Psoas muscle (tissue), 8 donors: ENCODE results near the gene RNF150. TPM values are rescaled to one million over a fixed set of nuclear protein-coding genes. Genes with fewer than 3 reads are reported as not detected.

ENCODE experiments used
- ATAC-seq, 4 donors: fragments of 200-7000 bp; cut with Tn5 transposase; one replicate each; pipeline ENCODE4 v1.9.1; 2020; ENCODE audit warnings: moderate library complexity in 3 of 4, mild to moderate bottlenecking in 2 of 4
- DNase-seq, 2 donors: peaks; one replicate each; pipeline ENCODE4 v3.0.0-alpha.2; 2020
- H3K27ac ChIP-seq: fragments of 200-600 bp; one replicate; pipeline ENCODE4 v1.8.0; 2022
- H3K27me3 ChIP-seq, 3 donors: fragments of 200-600 bp in 1 of 3; one replicate each; pipeline versions ENCODE4 v1.6.1 to v1.8.0; 2013 to 2022; ENCODE audit warnings: low read length in 2 of 3, mild to moderate bottlenecking in 2 of 3, moderate library complexity in 1 of 3; ENCODE audit not compliant: insufficient read depth in 3 of 3
- H3K36me3 ChIP-seq, 2 donors: fragments of 200-600 bp in 1 of 2; one replicate each; pipeline versions ENCODE4 v1.6.1 to v1.8.0; 2013 to 2022; ENCODE audit warnings: low read depth in 1 of 2, mild to moderate bottlenecking in 1 of 2, moderate library complexity in 1 of 2; ENCODE audit not compliant: insufficient read depth in 1 of 2
- H3K4me1 ChIP-seq: fragments of 200-600 bp; one replicate; pipeline ENCODE4 v1.8.0; 2022
- H3K4me3 ChIP-seq: fragments of 200-600 bp; one replicate; pipeline ENCODE4 v1.8.0; 2022; ENCODE audit warnings: mild to moderate bottlenecking
- H3K9me3 ChIP-seq: fragments of 200-600 bp; one replicate; pipeline ENCODE4 v1.8.0; 2022
- CTCF ChIP-seq: fragments of 200-600 bp; IDR thresholded peaks from one replicate; pipeline ENCODE4 v1.8.0; 2022; ENCODE audit warnings: antibody characterized with exemption
- WGBS, 3 donors: extraction: QIAGEN DNeasy Blood & Tissue Kit; methylation state at CpG; one replicate each; pipeline versions ENCODE4 v1.1.6 to v1.1.7; 2013; 5-methylcytosine and 5-hydroxymethylcytosine counted together
- intact Hi-C, 2 donors: fragments of 100-400 bp; cut with DNase I; formaldehyde crosslinking; loops; one replicate each; pipeline versions ENCODE4 v1.11.0 to v1.14.2; 2022
- polyA plus RNA-seq, 3 donors: library from polyadenylated mRNA; stranded (reverse); fragments of 200-250 nt; gene quantifications; one replicate each; pipeline ENCODE4 v1.2.3, GENCODE V29; 2013
- total RNA-seq, 4 donors: library from RNA; stranded (reverse); fragmentation: NEBNext Ultra II Directional in 2 of 4; extraction: Animal tissue kit (Norgen Biotek cat#: 25700) in 2 of 4; gene quantifications; one replicate each; pipeline versions ENCODE4 v1.2.1 to v1.2.4, GENCODE V29; 2021 to 2023
- donor health status: healthy with polysubstance abuse.
- donor health status: DM: no; HTN: no; CAD: no; lungs with moderate emphysema.
- donor health status: Bipolar disorder and iron deficiency.
- donor health status: healthy.
- donor health status: DM: yes; HTN: yes; CAD: no.
- donor health status: DM: no; HTN: no; CAD: no.
- donor health status: DM: no; HTN: no; CAD: no.
- donor health status: DM: yes; HTN: yes; CAD: no.

The RNF150 gene
- total and polyA plus RNA-seq, 7 donors: 0.78 to 12.6 (median 3.2) TPM

DNA sequence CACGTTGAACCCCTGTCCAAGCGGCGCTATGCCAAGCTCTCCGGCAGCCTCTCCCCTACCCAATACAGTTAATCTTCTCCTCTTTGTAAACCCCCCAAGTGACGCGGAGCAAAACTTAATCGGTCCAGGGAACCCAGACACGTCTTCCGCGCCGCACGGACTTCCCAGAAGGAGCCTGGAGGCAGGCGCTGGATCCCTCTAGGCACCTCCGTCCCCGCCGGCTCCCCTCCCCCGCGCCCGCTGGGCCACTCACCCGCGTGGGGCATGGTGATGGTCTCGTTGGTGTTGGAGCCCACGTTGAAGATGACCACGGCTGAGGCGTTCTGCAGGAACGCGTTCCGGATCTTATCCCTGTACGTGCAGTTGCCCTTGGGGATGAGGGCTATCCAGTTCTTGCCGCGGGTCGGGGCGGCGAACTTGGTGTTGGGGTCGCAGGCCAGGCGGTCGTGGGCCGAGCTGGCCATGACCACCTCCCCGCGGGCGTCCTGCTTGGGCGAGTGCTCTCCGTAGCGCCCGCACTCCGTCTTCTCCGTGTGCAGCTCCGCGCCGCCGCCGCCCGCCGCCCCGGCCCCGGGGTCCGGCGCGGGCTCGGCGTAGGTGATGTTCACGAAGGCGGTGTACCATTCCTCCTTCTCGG is 1.1 kb downstream of the RNF150 start:
- DNase-seq: peak; percentile 24 to 57
- TF ChIP-seq CTCF: no peak
- peak overlapping the region; percentile 76 for H3K27ac ChIP-seq
- no peaks in the 10 kb centered on the region for H3K9me3 ChIP-seq
- WGBS, 3 donors: 1% methylated on average over 54 to 64 of the region's 64 CpGs
- peaks cover 31% of the 10 kb centered on the region for H3K4me1 ChIP-seq
- H3K36me3 ChIP-seq: no peaks in the 10 kb centered on the region
- H3K27me3 ChIP-seq: no peaks in the 10 kb centered on the region
- intact Hi-C loops: loop anchor here (2.0 to 10.0 kb wide), 3 partner anchors 137 to 757 kb away; partner anchors contain the start of gene SCOC (in 1 of the 2)
- peak; percentile 33 to 48 (median 46) for ATAC-seq
- peak overlapping the region; percentile 93 for H3K4me3 ChIP-seq

- peak overlapping the region; percentile 76 for H3K27ac ChIP-seq
- TF ChIP-seq CTCF: no peak
- H3K4me3 ChIP-seq: peak overlapping the region; percentile 93
- 9 to 13% (median 11%) methylated on average over 8 of the region's 8 CpGs for WGBS, 3 donors
- no peaks in the 10 kb centered on the region for H3K36me3 ChIP-seq
- H3K27me3 ChIP-seq: no peaks in the 10 kb centered on the region
- intact Hi-C loops: loop anchor here (2.0 to 10.0 kb wide), 3 partner anchors 137 to 757 kb away; partner anchors contain the start of gene SCOC (in 1 of the 2)
- ATAC-seq: peak; percentile 28 to 77 (median 72)
- H3K4me1 ChIP-seq: peaks cover 35% of the 10 kb centered on the region
- peak in 1 of 2 donors; percentile 74 for DNase-seq
- H3K9me3 ChIP-seq: no peaks in the 10 kb centered on the region
Observed at GRCh38 chr4:141131723-141132071, 1.6 kb downstream of the RNF150 start.

DNA sequence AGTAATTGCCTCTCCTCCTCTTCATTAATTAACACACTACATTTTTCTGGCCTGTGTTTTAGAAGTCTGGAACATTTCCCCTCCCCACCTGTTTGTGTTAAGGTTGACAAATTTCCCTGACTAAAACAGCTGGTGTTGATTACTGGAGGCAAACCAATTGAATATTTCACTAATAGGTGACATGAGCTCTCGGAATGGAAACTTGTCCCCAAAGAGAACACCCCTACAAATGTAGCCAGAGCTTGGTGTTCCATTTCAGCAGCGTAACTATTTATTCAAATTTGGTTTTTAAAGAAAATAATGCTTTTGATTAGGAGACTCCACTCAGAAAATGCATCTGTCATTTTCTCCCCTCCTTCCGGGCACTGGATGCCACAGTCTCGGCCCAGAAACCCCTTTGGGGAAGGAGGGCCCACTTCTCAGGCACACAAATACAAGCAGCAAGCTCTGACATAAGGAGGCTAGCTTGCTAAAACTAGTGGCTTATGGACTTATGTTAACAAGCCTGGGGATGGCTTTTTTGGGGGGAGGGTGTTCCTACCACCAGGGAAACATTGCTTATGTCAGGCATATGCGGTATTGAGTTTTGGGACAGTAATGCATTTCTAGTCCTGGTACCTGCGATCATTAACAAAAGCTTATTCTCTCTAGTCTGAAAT is 2.2 kb downstream of the RNF150 start:
- peak overlapping the region; percentile 93 for H3K4me3 ChIP-seq
- peak overlapping the region; percentile 76 for H3K27ac ChIP-seq
- 17 to 31% (median 28%) methylated on average over 6 of the region's 6 CpGs for WGBS, 3 donors
- intact Hi-C loops: loop anchor here in 1 of 2 donors (10.0 kb wide), 2 partner anchors 136 to 756 kb away; partner anchors contain the start of gene SCOC
- peaks cover 41% of the 10 kb centered on the region for H3K4me1 ChIP-seq
- no peaks in the 10 kb centered on the region for H3K9me3 ChIP-seq
- no peak for TF ChIP-seq CTCF
- DNase-seq (no peak), ATAC-seq (no peak)
- H3K36me3 ChIP-seq: no peaks in the 10 kb centered on the region
- H3K27me3 ChIP-seq: no peaks in the 10 kb centered on the region

DNA sequence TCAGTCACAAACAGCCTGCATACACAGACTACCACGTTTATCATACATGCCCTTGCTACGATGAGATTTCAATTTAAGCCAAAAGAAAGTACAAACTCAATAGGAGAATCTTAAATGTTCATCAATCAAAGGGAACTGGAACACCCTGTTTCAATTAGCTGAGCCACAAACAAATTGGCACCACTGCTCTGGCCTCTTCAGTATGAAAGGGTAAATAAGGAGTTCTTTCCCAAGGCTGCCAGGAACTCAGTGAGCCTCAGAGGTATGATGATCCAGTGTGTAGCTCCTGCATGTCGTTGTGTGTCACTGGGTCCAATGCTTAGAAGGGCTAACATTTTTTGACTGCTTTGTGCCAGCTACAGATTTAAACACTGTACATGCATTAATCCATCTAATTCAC is 5.4 kb downstream of the RNF150 start:
- Histone ChIP-seq H3K27ac (no peak overlapping the region), H3K4me3 (no peak overlapping the region), H3K4me1 (peaks cover 43% of the 10 kb centered on the region), H3K36me3 (no peaks in the 10 kb centered on the region), H3K27me3 (no peaks in the 10 kb centered on the region), H3K9me3 (no peaks in the 10 kb centered on the region)
- ATAC-seq (no peak), DNase-seq (no peak)
- TF ChIP-seq CTCF: no peak
- 16 to 47% (median 20%) methylated on average over 3 of the region's 3 CpGs for WGBS, 3 donors
- intact Hi-C loops: loop anchor here in 1 of 2 donors (5.0 kb wide), 1 partner anchor 41 kb away; no protein-coding TSS in a partner anchor
